Activated CD4-positive, alpha-beta T cell treated with anti-CD3 and anti-CD28 coated beads for 36 hours (primary cell): ENCODE measurements around the gene TCF19. TPM values are rescaled to one million over a fixed set of nuclear protein-coding genes. Genes with fewer than 3 reads are reported as not detected.

ENCODE experiments used
- ATAC-seq: fragments of 200-7000 bp; cut with Tn5 transposase; one replicate; pipeline ENCODE4 v1.10.0; 2021; ENCODE audit warnings: mild to moderate bottlenecking, moderate library complexity
- CTCF ChIA-PET: fragments of 350-600 bp; sonication (Branson Sonifier 250); formaldehyde crosslinking; loops from one replicate; lab custom pipeline; 2021; ENCODE audit warnings: antibody characterized with exemption; lab: Charles Lee
- POLR2A ChIA-PET: fragments of 350-600 bp; sonication (Branson Sonifier 250); formaldehyde crosslinking; loops from one replicate; lab custom pipeline; 2021; ENCODE audit warnings: antibody characterized with exemption, inconsistent platforms; lab: Charles Lee
- DNase-seq: peaks from one replicate; pipeline ENCODE4 v3.0.0-alpha.2; 2020
- H3K27ac Mint-ChIP-seq: one replicate; pipeline ENCODE4 v1.8.0; 2021; ENCODE audit warnings: mixed read lengths
- H3K27me3 Mint-ChIP-seq: one replicate; pipeline ENCODE4 v1.8.0; 2021; ENCODE audit warnings: mixed read lengths
- H3K36me3 Mint-ChIP-seq: one replicate; pipeline ENCODE4 v1.8.0; 2021; ENCODE audit warnings: low read depth, mixed read lengths
- H3K4me1 Mint-ChIP-seq: one replicate; pipeline ENCODE4 v1.8.0; 2021; ENCODE audit warnings: mixed read lengths
- H3K4me3 Mint-ChIP-seq: one replicate; pipeline ENCODE4 v1.8.0; 2021; ENCODE audit warnings: mild to moderate bottlenecking, moderate library complexity, mixed read lengths
- H3K9me3 Mint-ChIP-seq: one replicate; pipeline ENCODE4 v1.8.0; 2021; ENCODE audit warnings: low read depth, mixed read lengths
- intact Hi-C, 2 experiments: fragments of 100-400 bp; cut with DNase I in 1 of 2; cut with micrococcal nuclease in 1 of 2; formaldehyde crosslinking; loops; one replicate each; pipeline versions ENCODE4 v1.14.2 to v1.15.1; 2022 to 2024; cut with DNase I, micrococcal nuclease
- total RNA-seq, 2 experiments: library from RNA; stranded (reverse); gene quantifications; one replicate each; pipeline ENCODE4 v1.2.3, GENCODE V29; 2021

Gene TCF19
- total RNA-seq, 2 experiments from 2014 or later = 82.6 to 88.0 TPM

DNA sequence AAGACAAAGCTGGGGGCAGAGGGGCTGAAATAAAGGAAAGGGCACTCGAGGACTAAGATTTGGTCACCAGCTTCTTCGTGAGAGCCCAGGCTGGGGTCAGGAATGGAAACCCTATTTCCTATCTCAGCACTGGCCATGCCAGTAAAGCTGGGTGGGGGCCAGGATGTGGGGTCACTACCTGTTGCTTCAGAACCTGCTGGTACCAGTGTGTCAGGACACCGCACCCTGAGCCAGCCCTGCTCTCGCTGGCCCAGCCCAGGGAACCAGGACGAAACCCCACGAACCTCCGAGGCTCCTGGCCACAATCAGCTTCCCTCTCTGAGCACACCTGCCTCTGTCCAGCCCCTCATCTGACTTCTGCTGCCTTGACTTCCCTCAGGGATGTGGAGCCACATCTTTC is 40.2 kb upstream of the TCF19 start:
- Mint-ChIP-seq H3K27ac (no peak overlapping the region), H3K4me3 (no peak overlapping the region), H3K36me3 (no peaks in the 10 kb centered on the region), H3K4me1 (no peaks in the 10 kb centered on the region), H3K9me3 (no peaks in the 10 kb centered on the region), H3K27me3 (peaks cover 2% of the 10 kb centered on the region)
- ATAC-seq = no peak
- DNase-seq = no peak
- intact Hi-C loops = no loop called here
- CTCF ChIA-PET = interaction anchor here (0.6 to 1.9 kb wide), 3 partner anchors 11 to 527 kb away, joined by 3 to 9 read pairs (median 4); no protein-coding TSS in a partner anchor
- POLR2A ChIA-PET = no interaction called here

DNA sequence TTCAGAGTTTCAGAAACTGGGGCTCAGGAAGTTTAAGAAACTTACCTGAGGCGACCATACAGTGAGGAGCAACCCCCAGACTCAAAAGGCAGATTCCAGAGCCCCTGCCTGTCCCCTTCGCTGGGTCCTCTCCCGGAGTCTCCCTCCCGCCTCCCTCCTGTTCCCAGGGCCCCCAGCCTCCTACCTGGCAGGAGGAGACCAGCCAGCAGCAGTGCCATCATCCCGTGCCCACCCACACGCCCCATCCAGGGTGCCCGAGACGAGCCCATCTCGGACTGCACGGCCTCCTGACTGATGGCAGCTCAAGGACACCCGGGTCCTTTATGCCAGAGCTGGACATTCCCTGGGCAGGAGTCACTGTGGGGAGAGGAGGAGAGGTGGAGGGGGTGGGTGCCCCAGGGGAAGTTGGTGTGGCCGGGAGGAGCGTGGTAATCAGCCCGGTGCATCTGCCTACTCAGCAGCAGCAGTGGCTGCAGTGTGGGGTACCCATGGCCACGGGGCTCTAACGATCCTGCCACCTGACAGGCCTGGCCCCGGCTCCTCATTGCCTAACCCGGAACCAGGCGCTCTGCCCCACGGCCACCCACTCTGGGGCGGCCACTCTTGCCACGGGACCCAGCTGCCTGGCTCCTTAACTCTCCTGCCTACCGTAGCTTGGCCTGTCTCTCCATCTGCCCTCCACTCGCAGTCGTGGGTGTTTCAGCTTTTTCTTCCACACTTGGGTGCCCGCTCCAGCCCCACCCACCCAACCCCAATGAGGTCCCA is 38.1 kb upstream of the TCF19 start, which contains the start of gene CDSN:
Gene CDSN, minus strand, starts transcription at position 296 of the 765 bp plus-strand sequence. Its CDS starts 27 bp downstream, at position 269.
- H3K9me3 Mint-ChIP-seq = no peaks in the 10 kb centered on the region
- DNase-seq (no peak), ATAC-seq (no peak)
- CTCF ChIA-PET = no interaction called here
- H3K36me3 Mint-ChIP-seq = no peaks in the 10 kb centered on the region
- intact Hi-C loops = no loop called here
- POLR2A ChIA-PET = no interaction called here
- H3K27me3 Mint-ChIP-seq = peaks cover 2% of the 10 kb centered on the region
- H3K27ac Mint-ChIP-seq = no peak within 1 kb of the TSS
- no peaks in the 10 kb centered on the region for H3K4me1 Mint-ChIP-seq
- H3K4me3 Mint-ChIP-seq = no peak within 1 kb of the TSS

DNA sequence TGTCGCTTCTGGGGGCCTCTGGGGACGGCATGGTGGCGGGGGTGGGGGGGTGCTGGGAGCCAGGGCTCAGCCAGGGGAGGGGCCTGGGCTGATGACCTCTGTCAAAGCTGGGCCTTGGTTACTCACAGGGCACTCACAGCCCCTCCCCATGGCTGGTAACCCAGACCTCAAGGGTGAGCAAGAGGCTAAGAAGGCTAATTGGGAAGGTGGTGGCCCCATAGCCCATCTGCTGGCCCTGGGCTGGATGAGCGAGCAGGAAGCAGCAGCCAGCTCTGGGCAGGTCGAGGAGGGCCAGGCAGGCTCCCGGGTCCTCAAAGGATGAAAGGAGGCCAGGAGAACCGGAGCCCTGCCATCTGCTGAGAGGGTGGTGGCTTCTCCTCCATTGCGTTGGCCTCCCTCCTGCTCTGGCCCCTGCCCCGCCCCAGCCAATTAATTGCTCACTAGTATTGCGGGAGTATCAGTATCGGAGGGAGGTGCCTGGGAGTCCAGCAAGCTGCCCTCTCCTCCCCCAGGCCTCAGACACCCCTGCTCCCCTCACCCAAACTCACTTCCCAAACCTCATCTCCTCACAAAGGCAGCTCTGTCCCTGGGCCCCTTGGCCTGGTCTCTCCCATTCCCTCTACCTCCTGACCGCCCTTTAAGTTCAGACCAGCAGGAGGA is 37.1 kb upstream of the TCF19 start:
- POLR2A ChIA-PET = no interaction called here
- CTCF ChIA-PET = no interaction called here
- Mint-ChIP-seq H3K27ac (no peak overlapping the region), H3K9me3 (no peaks in the 10 kb centered on the region), H3K4me3 (no peak overlapping the region), H3K27me3 (peaks cover 2% of the 10 kb centered on the region), H3K36me3 (no peaks in the 10 kb centered on the region), H3K4me1 (no peaks in the 10 kb centered on the region)
- DNase-seq (no peak), ATAC-seq (no peak)
- intact Hi-C loops = no loop called here

DNA sequence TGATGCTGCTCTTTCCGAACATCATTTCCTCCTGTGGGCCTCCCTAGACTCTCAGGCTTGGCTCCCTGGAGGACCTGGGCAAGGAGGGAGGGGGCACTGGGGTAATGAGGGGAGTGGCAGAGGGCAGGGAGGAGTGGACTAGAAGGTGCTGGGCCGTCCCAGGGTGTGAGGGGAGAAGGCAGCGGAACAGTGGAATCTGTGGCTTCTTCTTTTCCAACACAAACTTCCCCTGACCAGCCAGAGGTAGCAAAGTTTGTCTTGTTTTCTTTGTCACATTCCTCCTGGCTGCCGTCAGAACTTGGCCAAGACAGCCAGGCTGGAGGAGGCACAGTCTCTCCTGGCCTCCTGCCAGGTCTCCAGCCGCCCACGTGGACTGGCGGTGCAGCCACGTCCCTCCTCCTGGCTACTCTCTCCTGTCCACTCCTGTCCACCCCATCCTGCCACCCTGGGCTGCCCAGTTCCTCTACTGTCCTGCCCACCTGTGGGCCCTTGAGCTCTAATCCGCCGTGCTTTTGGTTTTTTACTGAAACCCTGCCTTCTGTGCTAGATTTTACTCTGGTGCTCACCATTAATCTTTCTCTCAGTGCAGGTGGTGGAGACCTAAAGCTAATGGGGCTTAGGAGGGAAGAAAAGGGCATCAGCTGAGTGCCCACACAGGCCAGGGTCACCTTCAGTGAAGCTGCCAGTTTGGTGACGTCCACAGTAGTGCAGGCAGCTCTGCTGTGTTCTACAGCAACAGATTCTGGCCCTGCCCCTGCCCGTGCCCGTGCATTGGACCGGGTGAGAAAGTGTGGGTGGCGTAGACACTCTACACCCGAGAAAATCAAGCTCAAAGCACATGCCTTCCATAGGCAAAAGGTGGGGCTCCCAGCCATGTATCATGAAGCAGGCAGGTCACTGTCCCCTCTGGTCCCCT is 35.3 kb upstream of the TCF19 start:
- Mint-ChIP-seq H3K27ac (no peak overlapping the region), H3K9me3 (no peaks in the 10 kb centered on the region), H3K4me1 (peaks cover 2% of the 10 kb centered on the region), H3K36me3 (no peaks in the 10 kb centered on the region), H3K27me3 (peaks cover 2% of the 10 kb centered on the region), H3K4me3 (no peak overlapping the region)
- intact Hi-C loops = no loop called here
- DNase-seq (no peak), ATAC-seq (no peak)
- ChIA-PET CTCF (interaction anchor here (1.3 kb wide), 1 partner anchor 10 kb away, joined by 3 read pairs; no protein-coding TSS in a partner anchor), POLR2A (no interaction called here)

DNA sequence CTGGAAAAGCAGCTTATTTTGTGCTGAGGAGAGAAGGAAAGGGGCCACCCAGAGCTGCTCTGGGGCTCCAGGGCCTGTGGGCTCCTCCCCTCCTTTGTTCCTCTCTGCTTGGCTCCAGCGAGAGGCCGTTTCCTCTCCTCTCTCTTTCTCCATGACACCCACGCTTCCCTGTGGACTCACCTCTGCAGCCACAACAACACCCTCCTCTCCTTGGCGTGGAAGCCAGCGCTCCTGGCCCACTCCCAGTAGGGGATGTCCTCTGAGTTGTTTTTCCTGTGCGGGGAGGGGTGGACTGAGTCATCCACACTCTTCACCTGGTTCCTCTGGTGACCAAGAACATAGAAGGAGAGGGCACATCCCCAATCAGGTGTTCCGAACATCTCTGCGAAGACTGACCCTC is 33.2 kb upstream of the TCF19 start:
- H3K27me3 Mint-ChIP-seq = peaks cover 2% of the 10 kb centered on the region
- CTCF ChIA-PET = interaction anchor here (0.6 to 0.7 kb wide), 3 partner anchors 8 to 687 kb away, joined by 3 to 5 read pairs (median 3); no protein-coding TSS in a partner anchor

DNA sequence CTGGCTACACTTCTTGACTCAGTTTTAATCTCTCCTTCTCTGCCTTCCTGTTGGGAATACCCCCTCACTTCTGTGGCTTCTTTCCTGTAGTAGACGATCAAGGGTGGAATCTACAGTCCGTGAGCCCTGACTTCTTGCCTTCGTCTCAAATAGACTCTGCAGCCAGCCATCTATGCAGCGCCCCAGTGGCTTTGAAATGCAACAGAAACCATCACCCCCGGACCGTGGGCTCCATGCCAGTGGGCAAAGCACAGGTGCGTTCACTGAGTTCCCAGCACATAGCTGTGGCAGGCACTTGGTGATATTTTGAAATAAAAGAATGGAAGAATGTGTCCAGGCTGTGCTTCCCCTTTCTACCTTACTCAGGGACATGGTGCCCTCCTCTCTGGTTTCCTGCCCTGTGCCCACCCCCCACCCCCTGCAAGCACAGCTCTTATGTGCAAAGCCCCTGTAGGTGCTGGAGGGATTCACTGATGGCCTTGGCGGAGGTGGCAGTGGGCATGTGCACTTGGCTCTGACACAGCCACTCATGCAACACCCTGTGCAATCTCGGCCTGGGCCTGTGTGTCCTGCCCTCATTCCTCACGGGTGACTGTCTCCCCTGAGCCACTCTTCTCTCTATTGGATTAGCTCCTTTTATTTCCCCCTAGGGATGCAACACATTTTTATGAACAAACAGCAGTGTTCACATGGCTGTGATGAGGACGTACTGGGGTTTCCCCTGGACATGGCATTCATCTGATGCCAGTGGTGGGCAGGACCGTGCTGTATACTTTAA is 32.6 kb upstream of the TCF19 start:
- no peak for ATAC-seq
- H3K4me1 Mint-ChIP-seq = peaks cover 2% of the 10 kb centered on the region
- no peaks in the 10 kb centered on the region for H3K9me3 Mint-ChIP-seq
- no peak overlapping the region for H3K4me3 Mint-ChIP-seq
- DNase-seq = no peak
- CTCF ChIA-PET = interaction anchor here (0.6 to 1.7 kb wide), 7 partner anchors 8 to 297 kb away, joined by 3 to 6 read pairs (median 3); no protein-coding TSS in a partner anchor
- POLR2A ChIA-PET = interaction anchor here (0.6 kb wide), 1 partner anchor 51 kb away, joined by 3 read pairs; no protein-coding TSS in a partner anchor
- intact Hi-C loops = no loop called here
- no peaks in the 10 kb centered on the region for H3K36me3 Mint-ChIP-seq
- H3K27me3 Mint-ChIP-seq = peaks cover 2% of the 10 kb centered on the region
- H3K27ac Mint-ChIP-seq = no peak overlapping the region

More for the DNA sequence above, 33.2 kb upstream of the TCF19 start:
- Mint-ChIP-seq H3K27ac (no peak overlapping the region), H3K9me3 (no peaks in the 10 kb centered on the region), H3K4me3 (no peak overlapping the region), H3K36me3 (no peaks in the 10 kb centered on the region), H3K4me1 (peaks cover 2% of the 10 kb centered on the region)
- POLR2A ChIA-PET = interaction anchor here (0.6 kb wide), 1 partner anchor 52 kb away, joined by 3 read pairs; no protein-coding TSS in a partner anchor
- DNase-seq (no peak), ATAC-seq (no peak)
- intact Hi-C loops = no loop called here

DNA sequence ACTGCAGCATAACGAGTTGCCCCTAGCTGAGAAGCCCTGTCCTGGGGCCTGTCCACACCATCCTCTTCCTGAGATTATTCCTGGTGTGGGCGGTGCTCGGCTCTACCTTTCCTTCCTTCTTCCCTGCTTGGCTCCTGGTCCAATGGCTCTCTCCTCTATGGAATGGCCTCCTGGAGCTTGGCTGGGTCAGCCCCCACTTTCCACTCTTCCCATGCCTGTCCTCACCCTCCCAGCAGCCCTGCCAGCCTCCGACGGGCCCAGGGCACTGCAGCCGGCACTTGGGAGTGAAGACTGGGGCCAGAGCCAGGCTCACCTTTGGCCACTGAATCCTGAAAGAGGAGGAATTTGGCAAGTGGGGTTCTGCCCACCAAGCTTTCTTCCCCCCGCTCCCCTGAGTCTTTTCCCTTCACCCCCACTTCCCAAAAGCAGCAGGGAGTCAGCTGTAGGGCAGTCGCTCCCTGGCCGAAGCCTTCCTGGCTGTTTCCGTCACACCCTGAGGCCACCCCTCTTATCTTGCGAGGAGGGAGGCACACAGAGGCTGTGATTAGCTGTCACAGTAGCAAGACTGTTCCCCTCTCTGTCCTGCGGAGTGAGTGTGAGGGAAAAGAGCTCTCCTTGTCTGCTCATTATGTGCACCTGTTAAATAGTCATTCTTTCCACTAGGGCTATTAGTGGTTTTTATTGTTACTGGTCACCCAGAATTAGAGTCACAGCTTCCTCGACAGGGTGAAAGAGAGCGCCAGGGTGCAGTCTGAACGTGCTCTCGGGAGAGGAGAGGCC is 31.8 kb upstream of the TCF19 start:
- no peaks in the 10 kb centered on the region for H3K9me3 Mint-ChIP-seq
- intact Hi-C loops = no loop called here
- no peaks in the 10 kb centered on the region for H3K36me3 Mint-ChIP-seq
- DNase-seq (no peak), ATAC-seq (no peak)
- H3K27me3 Mint-ChIP-seq = peaks cover 2% of the 10 kb centered on the region
- ChIA-PET POLR2A (no interaction called here), CTCF (interaction anchor here (0.5 to 2.7 kb wide), 11 partner anchors 9 to 298 kb away, joined by 3 to 15 read pairs (median 3); partner anchors contain the start of genes PSORS1C1 and TCF19)
- peaks cover 2% of the 10 kb centered on the region for H3K4me1 Mint-ChIP-seq
- no peak overlapping the region for H3K27ac Mint-ChIP-seq
- H3K4me3 Mint-ChIP-seq = no peak overlapping the region

DNA sequence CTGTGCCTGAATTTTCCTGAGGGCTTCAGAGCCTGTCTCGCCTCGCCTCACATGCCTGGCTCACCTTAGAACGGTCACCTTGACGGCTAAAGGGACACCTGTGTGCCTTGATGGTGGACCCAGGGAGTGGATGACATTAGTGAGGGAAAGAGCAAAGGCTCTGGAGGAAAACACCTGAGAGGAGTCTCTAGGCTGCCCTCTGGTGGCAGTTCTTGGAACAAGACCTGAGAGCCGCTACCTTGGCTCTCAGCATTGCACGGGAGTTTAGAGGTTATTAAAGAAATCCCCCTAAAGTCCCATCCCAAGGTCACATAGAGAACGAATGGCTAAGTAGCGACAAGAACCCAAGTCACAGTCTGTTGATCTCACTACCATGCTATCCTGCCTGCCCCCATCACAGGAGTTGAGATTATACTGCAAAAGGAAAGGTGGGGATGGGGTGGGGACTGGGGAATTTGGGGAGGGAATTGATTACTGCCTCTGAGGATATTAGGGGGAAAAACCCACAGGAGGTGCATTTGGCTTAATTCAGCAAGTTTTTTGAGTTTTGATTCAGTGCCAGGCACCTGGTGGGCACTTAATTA is 30.2 kb upstream of the TCF19 start:
- ChIA-PET POLR2A (no interaction called here), CTCF (interaction anchor here (0.6 to 2.7 kb wide), 15 partner anchors 8 to 534 kb away, joined by 3 to 15 read pairs (median 3); no protein-coding TSS in a partner anchor)
- Mint-ChIP-seq H3K4me3 (no peak overlapping the region), H3K4me1 (peaks cover 2% of the 10 kb centered on the region), H3K27ac (no peak overlapping the region), H3K27me3 (peaks cover 2% of the 10 kb centered on the region), H3K9me3 (no peaks in the 10 kb centered on the region), H3K36me3 (no peaks in the 10 kb centered on the region)
- DNase-seq = peak; percentile 85
- peak; percentile 88 for ATAC-seq
- intact Hi-C loops = no loop called here

DNA sequence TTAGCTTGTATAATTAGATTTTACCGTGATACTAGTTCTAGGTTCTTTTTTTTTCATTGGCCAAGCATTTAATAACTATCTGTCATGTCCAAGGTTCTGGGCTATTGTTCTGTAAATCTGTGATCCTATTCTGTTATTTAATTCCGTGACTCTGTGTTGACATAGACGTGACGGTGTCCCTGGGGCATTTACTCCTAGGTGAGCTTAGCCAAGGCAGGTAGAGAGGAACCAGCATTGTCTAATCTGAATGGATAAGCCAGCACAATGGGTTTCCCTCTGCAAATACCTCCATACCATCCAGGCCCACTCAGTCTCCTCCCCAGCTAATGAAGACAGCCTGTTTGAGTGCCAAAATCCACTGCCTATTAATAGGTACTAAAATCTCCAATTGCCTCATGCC is 29.3 kb upstream of the TCF19 start:
- POLR2A ChIA-PET = interaction anchor here (0.7 kb wide), 1 partner anchor 828 kb away, joined by 4 read pairs; no protein-coding TSS in a partner anchor
- H3K9me3 Mint-ChIP-seq = no peaks in the 10 kb centered on the region
- no peak for ATAC-seq
- peaks cover 2% of the 10 kb centered on the region for H3K27me3 Mint-ChIP-seq
- peaks cover 2% of the 10 kb centered on the region for H3K4me1 Mint-ChIP-seq
- H3K36me3 Mint-ChIP-seq = no peaks in the 10 kb centered on the region
- no peak overlapping the region for H3K4me3 Mint-ChIP-seq
- intact Hi-C loops = no loop called here
- no peak for DNase-seq
- CTCF ChIA-PET = interaction anchor here (0.5 to 2.7 kb wide), 12 partner anchors 8 to 535 kb away, joined by 3 to 15 read pairs (median 4); no protein-coding TSS in a partner anchor
- H3K27ac Mint-ChIP-seq = no peak overlapping the region
